HG03159 (cell line): ENCODE measurements around the gene IL18BP.

Experiments
- ATAC-seq: cut with Tn5 transposase; IDR thresholded peaks from one replicate; pipeline ENCODE4 v1.9.1; 2021; ENCODE audit warnings: mild to moderate bottlenecking, moderate library complexity; ENCODE audit not compliant: unreplicated experiment

The IL18BP gene

DNA sequence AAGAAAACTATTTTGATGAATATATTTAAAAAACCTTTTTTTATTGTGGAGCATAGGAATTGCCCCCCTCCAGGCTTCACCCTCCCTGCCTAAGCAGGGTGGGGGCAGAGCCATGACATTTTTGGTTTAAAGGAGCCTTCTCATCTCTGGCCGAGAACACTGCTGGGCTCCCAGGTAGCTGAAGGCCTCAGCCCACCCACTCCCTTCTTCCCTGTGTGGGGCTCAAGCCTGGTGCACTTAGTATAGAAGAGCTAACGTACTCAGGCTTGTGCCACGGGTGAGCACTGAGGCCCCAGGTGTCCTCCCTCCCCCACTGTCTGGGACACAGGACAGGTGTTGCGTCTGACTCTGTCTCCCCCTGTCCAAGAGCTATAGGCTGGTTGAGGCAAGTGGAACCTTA lies 2.2 kb upstream of the IL18BP start:
- no peak for ATAC-seq

DNA sequence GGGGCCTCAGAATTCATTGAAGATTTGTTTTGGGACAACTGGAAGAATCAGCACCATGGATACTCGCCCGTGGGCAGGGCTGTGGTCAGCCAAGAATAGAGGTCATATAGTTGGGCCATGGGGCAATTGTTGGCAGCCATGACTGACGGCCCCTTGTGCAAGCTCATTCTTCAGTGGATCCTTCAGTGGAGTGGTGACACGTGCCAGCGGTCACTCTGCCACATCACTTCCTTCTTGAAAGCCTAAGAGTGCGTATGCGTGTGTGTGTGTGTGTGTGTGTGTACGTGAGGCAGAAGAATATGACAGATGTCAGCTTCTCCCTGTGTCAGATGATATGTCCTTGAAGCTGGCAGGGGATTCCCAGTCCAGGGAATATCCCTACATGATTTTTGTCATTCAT lies 1.8 kb upstream of the IL18BP start:
- ATAC-seq = no peak

DNA sequence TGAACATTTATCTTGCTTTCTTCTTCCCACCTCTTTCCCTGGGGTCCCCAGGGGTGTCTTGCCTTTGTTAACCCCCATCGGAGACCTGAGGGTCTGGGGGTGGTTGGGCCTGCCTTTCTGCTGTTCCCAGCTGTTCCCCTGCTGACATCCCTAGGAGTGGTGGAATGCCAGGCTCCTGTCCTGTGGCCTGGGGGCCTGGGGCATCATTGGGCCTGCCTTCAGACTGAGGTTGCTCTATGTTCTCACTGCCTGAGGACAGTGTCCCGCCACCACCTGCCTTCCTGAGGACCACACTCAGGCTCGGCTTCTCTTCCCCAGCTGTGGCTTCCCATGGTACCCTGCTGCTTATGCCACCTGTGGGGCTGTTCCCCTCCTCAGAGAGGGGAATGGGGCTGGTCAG lies 1.1 kb upstream of the IL18BP start:
- no peak for ATAC-seq

DNA sequence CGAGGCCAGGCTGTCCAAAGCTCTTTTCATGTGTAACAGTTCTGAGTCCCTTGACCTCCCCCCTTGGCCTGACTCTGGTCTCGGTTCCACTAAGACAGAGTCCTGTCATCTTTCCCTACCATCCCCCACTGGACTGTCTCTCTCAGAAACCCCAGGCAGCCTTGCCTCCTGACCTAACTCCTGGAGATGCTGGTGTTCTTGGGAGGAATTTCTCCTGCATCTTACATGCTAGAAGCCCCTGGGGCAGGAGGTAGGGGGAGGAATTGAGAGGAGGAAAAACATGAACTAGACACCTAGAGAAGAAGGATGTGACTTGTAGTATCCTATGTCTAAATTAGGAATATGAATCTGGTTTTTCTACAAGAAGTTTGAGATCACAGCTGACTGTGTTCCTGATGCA lies 648 bp upstream of the IL18BP start:
- no peak for ATAC-seq

DNA sequence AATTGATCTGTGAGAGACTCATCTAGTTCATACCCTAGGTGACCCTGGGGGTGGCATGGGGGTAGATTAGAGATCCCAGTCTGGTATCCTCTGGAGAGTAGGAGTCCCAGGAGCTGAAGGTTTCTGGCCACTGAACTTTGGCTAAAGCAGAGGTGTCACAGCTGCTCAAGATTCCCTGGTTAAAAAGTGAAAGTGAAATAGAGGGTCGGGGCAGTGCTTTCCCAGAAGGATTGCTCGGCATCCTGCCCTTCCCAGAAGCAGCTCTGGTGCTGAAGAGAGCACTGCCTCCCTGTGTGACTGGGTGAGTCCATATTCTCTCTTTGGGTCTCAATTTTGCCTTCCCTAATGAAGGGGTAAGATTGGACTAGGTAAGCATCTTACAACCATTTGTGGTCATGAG lies 653 bp downstream of the IL18BP start:
- ATAC-seq = no peak

DNA sequence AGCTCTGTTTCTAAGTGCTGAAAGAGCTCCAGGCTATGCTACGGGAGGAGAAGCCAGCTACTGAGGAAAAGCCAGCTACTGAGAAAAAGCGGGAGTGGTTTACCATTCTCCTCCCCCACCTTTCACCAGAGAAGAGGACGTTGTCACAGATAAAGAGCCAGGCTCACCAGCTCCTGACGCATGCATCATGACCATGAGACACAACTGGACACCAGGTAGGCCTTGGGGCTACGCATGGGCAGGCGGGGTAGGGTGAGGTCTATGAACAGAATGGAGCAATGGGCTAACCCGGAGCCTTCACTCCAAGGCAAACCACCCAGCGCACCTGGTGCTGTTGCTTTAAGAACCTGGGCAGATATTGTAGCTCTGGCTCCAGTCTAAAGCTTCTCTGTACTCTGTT lies 1.1 kb downstream of the IL18BP start:
- no peak for ATAC-seq

DNA sequence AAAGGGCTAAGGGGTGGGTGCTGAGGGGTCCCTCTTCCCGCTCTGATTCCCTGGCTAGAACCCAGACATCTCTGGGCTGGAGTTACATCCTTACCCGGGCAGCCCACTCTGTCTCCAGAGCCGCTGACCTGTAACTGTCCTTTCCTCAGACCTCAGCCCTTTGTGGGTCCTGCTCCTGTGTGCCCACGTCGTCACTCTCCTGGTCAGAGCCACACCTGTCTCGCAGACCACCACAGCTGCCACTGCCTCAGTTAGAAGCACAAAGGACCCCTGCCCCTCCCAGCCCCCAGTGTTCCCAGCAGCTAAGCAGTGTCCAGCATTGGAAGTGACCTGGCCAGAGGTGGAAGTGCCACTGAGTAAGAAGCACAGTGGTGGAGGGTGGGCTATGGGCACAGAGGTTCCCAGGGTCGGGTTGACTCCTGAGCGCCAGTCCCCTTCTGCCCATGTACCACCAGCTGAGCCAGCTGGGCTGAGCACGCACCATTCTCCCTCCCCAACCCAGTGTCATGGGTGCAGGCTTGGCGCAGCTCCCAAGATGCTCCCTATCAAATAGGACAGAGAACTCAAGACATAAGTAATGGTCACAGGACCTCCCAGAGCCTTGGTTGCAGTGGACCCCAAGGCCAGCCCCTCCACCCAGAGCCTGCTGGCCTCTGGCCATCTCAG lies 1.6 kb downstream of the IL18BP start:
- no peak for ATAC-seq

DNA sequence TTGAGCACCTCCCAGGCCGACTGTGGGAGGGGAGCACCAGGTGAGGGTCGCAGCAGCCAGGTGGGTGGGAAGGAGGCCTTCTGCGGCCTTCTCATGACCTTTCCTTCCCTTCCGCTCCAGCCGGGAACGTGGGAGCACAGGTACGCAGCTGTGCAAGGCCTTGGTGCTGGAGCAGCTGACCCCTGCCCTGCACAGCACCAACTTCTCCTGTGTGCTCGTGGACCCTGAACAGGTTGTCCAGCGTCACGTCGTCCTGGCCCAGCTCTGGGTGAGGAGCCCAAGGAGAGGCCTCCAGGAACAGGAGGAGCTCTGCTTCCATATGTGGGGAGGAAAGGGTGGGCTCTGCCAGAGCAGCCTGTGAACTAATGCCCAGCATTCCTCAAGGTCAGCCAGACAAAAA lies 2.6 kb downstream of the IL18BP start:
- no peak for ATAC-seq

DNA sequence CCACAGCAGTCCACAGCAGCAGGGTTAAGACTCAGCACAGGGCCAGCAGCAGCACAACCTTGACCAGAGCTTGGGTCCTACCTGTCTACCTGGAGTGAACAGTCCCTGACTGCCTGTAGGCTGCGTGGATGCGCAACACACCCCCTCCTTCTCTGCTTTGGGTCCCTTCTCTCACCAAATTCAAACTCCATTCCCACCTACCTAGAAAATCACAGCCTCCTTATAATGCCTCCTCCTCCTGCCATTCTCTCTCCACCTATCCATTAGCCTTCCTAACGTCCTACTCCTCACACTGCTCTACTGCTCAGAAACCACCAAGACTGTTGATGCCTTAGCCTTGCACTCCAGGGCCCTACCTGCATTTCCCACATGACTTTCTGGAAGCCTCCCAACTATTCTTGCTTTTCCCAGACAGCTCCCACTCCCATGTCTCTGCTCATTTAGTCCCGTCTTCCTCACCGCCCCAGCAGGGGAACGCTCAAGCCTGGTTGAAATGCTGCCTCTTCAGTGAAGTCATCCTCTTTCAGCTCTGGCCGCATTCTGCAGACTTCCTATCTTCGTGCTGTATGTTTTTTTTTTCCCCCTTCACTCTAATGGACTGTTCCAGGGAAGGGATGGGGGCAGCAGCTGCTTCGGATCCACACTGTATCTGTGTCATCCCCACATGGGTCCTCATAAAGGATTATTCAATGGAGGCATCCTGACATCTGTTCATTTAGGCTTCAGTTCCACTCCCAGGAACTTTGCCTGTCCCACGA lies 3.3 kb downstream of the IL18BP start:
- ATAC-seq = no peak

DNA sequence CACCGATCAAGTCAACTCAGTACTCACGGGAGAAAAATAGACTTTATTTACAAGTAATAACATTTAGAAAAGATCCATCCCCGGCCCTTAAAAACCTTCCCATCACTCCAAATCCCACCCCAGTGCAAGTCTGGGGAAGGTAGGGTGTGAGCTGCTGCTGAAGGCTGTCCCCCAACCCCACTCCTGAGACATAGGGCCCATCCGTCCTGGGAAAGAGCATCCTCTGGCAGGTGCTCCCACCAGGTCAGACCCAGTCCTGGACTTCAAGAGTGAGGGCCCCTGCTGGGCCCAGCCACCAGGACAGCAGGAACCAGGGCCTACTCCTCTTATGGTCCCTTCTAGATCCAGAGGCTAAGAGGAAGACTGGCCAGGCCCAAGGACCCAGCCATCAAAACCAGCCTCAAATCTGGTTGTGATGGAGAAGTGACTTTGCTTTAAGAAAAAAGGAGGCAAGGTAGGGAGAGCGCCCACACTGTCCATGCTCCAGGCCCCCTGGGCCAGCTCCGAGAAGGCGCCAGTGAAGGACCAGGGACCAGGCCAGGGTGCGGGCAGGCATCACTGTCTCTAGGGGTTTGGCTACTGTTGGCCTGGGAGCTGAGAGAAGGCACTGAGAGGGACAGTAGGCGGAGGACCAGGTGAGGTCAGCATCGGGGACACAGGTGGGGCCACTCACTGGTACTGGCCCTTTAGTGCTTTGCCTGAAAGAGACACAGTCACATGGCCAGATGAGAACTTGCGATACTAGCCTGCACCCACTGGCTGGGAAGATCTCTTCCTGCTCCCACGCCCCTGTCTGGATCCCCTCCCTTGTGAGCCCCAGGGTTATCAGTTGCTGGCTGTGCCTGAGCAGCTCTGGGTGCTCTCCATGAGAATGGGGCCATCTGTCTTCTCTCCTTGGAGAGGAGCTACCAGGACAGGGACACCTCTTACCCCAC lies 4.4 kb downstream of the IL18BP start:
- ATAC-seq = no peak

DNA sequence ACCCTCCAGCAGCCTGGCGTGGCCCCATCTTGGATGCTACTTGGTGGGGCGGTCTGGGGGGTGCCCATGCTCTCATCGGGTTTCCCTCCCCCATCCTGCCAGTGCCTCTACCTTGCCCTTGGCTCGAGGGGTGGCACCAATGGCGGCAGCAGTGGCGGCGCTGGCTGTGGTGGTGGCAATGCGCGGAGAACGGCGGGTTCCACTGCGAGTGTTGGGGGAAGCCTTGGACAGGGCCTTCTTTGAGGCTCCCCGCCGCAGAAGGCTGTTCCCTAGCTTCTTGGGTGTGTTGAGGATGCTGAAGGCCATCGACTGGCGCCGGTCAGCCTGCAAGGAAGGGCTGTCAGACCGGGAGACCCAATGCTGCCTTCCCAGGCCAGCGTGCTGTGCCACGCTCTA lies 5.1 kb downstream of the IL18BP start:
- no peak for ATAC-seq

DNA sequence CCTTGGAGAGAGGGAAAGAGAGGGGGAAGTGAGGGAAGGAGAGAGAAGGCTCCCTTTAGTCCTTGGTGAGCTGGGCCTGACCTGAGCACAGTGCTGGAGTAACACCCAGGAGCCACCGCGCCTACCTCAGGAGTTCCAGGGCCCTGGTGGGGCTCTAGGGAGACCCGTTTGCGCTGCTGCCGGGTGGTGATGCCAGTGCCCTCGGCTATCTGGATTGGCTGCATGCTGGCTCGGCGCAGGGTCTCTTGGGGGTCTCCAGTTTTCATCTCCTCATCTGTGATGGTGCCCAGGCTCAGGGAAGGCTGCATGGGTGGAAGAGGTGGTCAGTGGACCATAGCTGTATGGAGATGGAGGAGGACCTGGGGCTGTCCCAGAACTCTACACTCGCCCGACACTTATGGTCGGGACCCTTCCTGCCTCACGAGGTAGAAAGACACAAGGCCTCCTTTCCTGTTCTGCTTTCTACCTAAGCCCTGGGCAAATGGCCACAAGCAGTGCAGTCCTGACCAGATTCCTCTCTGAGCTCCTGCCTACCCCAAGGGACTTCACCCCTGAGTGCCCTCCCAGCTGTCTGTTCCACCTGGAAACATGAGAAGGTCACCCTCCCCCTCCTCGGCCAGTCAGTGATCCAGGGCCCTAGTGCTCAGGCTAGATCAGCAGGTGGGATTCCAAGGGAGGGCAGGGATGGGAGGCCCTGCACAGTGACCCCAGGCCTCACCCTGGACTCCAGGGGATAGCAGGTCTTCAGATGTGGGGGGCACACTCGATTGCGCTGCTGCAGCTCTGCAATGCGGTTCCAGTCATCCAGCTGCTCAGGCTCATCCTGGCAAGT lies 6.0 kb downstream of the IL18BP start:
- ATAC-seq = no peak

DNA sequence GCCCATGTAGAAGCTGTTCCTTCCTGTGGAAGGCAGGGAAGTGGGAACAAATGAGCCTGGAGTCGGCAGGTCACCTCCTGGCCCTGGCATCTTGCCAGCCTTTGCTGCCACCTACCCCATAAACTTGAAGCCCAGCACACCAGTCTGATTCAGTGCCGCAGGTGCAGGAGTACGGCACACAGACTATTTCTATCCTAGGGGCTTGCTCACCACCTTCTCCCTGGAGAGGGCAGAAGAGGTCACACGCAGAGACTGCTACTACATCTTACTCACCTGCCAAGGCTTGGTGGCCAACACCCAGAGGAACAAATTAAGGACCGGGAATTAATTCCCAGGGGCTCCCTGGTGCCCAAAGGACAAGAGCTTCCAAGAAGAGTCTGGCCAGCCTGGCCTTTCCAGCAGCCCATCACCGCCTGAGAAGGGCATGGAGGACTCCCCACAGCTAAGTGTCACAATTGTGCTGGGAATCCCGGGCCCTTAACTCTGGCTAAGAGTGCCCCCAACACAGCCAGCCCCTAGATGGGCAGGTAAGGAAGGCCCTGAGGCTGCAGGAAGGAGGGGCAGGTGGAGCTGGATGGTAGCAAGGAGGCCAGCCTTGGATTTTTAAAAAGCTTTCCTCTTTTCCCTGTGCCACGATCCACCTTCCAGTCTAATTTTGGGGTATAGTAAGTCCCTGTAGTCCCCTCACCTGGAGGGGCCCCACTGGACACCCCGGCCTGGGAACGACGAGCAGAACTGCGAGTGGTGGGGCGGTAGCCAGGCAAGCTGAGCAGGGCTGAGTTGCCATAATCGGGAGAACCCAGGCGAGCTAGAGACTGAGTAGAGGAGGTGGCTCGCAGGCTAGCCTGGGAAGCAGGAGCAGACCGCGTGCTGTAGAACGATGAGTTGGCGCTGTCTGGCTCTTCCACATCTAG lies 6.9 kb downstream of the IL18BP start:
- ATAC-seq = no peak

DNA sequence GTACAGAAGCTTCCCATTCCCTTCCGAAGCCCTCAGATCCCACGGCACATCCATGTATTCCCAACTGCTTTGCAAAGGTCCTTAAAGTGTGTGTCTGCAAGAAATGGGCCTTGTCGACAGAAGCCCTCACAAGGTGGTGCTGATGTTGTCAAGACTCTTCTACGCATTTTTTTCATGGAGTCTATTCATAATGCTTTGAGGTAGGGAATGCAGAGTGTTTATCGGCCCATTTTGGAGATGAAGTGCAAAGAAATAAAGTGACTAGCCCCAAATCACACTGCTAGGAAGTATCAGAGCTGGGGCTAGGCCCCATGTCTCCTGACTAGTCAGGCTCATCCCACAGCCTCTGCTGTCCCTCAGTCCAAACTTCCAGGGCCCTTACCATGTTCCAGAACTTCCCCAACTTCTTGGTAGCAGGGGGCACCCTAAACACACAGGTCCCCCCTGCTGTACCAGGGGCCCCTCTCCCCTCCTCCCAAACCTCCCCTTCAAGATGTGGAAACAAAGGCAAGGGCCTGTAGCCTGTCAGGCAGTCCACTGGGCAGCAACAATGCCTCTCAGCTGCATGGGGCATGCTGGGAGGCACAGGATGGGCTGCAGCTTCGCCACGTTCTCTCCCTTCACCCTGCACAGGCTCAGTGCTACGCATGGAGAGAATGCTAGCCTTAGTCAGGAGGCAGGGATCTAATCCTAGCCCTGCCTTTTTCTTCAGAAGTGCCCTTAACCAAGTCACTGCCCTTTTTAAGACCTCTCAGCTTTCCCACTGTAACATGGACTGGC lies 7.8 kb downstream of the IL18BP start:
- no peak for ATAC-seq

DNA sequence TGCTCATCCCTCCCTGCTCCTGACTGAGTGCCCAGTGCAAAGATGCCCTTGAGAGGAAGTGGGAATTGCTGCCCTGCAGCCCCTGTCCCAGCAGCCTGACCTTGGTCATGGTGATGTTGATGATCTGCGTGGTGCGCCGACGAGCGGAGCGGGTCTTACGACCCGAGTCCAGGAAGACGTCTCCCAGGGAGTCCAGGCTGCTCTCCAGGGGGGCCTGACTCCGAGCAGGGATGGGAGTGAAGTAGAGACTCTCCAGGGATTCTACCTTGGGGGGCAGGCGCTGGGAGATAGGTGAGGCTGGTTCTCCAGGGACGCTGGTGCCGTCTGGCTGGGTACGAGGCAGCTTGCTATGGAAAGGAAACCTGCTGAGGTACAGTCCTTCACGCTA lies 8.4 kb downstream of the IL18BP start:
- no peak for ATAC-seq

DNA sequence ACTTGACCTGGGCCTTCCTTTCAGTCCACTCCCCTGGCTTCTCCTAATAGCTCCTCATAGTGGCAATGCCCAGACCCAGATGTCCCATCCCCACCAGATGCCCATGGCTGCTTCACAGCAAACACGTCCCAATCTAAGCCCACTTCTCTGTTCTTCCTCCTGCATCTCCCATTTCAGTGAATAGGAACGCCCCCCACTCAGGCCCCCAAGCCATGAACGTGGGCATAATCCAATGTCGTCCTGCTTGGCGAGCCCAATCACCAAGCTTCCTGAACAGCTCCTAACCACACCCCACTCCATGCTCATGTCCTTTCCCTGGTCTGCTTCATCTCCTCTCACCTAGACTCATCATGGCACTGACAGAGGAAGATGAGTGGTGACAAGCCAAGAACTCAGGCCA lies 8.9 kb downstream of the IL18BP start:
- ATAC-seq = no peak

DNA sequence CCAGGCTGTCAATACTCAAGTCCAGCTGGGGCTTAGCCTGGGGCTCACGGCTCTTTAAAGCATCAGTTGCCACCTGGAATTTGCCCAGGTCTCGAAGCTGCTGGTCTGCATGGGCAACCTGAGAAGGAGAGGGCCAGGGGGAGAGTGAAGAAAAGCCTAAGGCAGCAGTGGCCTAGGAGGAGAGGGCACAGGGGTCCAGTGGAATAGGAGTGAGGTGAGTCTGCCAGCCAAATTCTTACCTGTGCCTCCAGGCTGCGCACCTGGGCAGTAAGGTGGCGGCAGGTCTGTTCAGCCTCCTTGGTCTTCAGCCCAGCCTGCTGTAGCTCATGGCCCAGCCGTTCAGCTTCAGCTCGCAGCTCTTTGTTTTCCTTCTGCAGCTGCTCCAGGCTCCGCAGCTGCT lies 10.0 kb downstream of the IL18BP start:
- no peak for ATAC-seq

DNA sequence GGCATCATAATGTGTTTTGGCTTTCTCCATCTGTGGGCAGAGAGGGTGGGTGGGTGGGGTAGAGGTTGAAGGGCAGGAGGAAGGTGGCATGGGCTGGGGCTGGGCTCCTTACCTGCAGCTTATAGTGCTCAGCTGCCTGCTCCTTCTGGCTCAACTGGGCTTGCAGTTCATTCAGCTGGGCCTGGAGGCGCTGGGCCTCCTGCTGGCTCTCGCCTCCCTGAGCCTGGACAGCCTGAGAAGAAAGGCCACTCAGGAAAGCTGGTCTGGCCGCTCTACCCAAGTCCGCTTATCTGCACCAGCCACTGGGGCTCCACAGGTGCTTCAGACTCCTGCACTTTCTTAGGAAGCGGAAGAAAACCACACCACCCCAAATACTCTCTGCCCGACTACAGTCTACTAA lies 10.4 kb downstream of the IL18BP start:
- no peak for ATAC-seq
